Measurements from ENCODE around the gene RPUSD3.

DNA sequence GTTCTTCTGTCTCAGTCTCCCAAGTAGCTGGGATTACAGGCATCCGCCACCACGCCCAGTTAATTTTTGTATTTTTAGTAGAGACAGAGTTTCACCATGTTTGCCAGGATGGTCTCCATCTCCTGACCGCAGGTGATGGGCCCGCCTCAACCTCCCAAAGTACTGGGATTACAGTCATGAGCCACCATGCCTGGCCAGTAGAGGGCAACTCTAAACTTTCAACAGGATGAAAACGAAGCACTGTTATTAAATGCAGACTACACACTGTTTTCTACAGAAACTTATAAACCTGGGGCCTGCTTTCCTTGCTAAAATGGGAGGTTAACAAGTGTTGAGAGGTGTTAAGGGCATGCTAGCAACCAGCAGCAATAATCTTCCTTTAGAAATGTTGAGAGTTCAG, 43.3 kb downstream of the RPUSD3 start:
- TF ChIP-seq, protein P1, sequence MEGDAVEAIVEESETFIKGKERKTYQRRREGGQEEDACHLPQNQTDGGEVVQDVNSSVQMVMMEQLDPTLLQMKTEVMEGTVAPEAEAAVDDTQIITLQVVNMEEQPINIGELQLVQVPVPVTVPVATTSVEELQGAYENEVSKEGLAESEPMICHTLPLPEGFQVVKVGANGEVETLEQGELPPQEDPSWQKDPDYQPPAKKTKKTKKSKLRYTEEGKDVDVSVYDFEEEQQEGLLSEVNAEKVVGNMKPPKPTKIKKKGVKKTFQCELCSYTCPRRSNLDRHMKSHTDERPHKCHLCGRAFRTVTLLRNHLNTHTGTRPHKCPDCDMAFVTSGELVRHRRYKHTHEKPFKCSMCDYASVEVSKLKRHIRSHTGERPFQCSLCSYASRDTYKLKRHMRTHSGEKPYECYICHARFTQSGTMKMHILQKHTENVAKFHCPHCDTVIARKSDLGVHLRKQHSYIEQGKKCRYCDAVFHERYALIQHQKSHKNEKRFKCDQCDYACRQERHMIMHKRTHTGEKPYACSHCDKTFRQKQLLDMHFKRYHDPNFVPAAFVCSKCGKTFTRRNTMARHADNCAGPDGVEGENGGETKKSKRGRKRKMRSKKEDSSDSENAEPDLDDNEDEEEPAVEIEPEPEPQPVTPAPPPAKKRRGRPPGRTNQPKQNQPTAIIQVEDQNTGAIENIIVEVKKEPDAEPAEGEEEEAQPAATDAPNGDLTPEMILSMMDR (IDR thresholded peaks at IDR 0.05; ENCODE audit: extremely low read depth in 1 of 2, insufficient read depth in 1 of 2, low read depth in 1 of 2, low read length in 2 of 2), result peak; percentile 12 to 22
- TF ChIP-seq POLR2A (IDR thresholded peaks at IDR 0.05; ENCODE audit: low read depth, low read length), result no peak
- TF ChIP-seq, protein P2, sequence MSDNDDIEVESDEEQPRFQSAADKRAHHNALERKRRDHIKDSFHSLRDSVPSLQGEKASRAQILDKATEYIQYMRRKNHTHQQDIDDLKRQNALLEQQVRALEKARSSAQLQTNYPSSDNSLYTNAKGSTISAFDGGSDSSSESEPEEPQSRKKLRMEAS (IDR thresholded peaks at IDR 0.05; ENCODE audit: insufficient read depth, insufficient read length), result no peak

Data from endothelial cell of umbilical vein (primary cell).